Fibroblast of skin of left biceps (primary cell): Measurements from ENCODE around the gene ZAP70.

ENCODE experiments used
- DNase-seq, 2 experiments: peaks; one replicate each; pipeline ENCODE4 v3.0.0-alpha.2; 2013; ENCODE audit warnings: low read depth in 2 of 2

ZAP70 gene

DNA sequence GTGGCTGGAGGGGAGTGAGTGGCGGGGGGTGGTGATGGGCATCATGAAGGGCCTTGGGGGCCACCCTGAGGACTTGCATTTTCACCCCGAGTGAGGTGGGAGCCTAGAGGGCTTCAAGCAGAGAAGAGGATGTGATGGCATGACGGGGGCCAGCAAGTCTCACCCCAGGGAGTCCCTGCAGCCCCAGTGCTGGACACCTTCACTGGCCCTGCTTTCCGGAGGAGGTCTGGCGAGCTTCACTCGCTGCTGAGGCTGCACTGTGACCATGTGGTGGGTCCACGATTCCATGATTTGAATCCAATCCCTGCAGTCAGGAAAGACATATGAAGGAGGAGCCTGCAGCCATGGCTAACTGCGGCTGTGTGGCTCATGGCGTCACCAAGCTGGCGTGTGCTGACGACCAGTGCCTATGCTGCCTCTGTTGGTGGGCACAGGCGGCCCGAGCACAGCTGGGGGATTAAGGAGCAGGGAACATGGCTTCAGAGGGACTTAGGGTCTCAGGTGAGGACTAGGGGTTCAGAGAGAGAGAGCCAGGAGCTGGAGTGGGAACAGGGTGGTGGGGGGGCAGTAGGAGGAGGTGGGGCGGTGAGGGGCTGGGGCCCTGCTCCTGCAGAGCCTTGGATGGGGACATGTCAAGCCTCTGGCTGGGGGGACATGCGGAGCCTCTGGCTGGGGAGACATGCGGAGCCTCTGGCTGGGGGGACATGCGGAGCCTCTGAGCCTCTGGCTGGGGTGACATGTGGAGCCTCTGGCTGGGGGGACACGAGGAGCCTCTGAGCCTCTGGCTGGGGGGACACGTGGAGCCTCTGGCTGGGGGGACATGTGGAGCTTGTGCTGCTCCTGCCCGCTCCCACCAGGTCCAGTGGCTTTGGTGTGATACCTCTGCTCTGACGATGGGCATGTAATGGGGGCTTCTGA, 3.6 kb downstream of the ZAP70 start:
- no peak for DNase-seq

DNA sequence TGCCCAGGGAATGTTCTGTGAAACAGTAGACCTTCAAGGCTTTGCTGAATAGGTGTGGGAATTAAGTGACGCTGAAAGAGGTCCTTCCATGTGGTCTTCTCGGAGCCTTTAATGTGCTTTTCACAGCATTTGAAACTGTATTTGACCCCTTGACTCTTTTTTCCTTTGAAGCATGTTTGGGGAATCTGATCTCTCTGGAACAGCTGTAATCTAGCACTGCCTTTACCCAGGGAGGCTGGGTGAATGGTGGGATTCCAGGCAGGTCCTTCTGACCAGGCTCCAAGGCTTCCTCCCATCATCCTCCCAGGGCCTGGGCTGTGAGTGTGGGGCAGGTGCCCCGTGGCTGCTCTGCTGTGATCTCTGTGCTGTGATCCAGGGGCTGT, 4.2 kb downstream of the ZAP70 start:
- no peak for DNase-seq

DNA sequence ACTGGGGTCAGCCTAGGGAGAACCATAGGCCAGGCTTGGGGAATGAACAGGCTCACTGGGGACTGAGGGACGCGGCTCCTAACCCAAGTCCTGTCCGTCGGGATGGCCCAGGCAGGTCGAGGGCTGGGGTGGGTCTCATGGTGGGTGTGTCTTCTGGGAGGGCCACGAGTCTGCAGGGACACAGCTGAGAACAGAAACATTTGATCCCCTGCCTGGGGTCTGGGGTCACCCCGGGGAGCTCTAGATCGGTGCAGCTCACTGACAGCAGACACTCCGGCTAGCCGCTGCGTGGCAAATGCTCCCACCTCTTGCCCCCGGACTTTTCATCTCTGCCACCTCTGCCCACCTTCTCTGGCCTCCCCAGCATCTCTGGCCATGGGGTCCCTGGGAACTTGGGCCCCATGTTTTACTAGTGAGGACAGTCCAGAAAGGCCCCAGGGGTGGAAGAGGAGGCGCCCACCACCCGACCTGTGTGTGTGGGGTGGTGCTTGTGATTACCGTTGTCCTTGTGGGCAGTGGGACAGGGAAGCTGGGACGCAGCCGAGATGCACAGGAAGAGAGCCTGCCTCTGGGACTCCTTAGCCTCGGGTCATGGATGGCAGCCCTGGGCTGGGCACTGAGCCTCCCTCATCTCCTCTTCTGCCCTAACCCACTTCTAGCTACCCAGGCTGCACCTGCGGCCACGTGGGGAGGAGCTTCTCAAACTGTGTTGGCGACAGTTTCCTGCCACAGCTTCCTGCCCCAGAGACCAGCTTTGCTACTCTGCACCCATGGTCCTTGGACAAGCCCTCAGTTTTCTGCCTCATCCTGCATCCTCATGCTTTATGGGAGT, 4.9 kb downstream of the ZAP70 start:
- DNase-seq: no peak

DNA sequence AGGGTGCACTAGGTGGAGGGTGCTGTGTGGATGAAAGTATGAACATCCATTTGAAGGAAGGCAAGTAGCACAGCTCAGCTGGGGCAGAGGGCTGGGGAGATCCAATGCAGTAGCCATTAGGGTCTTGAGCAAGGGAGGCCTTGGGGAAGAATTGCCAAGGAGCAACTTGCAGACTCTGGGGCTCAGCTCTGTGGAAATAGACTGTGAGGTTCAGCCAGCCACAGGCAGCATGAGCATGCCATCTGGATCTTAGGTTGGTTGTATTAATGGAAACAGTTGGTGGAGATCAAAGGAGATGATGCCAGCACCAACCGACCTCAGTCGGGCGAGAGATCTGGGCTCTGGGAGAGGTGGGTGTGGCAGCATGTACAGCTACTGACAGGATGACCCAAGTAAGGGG, 5.6 kb downstream of the ZAP70 start:
- DNase-seq: no peak

DNA sequence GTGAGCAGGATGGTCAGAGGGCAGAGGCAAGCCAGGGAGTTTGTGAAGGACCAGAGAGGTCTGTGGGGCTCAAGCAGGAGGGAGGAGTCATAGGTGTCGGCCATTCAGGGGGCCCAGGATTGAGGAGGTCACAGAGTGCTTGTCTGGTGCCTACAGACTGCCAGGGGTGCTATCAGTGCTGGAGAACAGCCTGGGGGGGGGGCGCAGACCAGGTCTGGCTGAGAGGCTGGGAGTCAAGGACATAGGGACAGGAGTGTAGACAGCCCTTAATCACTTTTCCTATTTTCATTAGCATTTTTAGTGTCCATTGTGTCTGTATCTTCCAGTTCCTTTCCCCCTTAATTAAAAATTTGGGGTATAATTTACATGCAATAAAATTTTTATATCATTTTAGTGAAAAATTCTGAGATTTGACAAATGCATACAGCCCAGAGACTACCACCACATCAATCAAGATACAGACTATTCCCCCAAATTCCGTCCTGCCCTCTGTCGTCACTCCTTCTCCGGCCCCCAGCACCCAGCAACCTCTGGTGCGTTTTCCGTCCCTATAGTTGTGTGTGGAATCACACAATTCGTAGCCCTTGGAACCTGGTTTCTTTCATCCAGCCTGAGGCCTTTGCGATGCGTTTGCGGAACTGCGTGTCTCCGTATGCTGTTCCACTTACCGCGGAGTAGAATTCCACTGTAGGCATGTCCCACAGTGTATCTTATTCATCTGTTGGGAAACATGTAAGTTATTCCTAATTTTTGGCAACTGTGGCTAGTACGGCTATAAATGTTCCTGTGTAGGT, 6.2 kb downstream of the ZAP70 start:
- DNase-seq: no peak

DNA sequence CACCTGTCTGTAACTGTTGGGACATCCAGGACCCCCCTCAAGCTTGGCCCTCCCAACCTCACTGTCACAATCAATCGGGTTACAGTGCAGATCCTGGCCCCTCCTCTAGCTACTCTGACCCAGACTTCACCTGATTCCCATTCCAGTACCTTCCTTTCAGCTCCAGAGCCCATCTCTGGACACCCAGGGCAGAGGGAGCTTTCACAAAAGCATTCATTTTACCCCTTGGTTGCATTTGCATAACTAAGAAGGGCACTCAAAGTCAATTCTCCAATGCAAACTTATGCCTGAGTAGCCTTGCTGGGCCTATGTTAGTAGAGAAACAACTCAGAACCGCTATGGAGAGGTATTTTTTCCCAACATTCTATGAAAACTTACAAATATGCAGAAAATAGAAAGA, 7.4 kb downstream of the ZAP70 start:
- DNase-seq: no peak

DNA sequence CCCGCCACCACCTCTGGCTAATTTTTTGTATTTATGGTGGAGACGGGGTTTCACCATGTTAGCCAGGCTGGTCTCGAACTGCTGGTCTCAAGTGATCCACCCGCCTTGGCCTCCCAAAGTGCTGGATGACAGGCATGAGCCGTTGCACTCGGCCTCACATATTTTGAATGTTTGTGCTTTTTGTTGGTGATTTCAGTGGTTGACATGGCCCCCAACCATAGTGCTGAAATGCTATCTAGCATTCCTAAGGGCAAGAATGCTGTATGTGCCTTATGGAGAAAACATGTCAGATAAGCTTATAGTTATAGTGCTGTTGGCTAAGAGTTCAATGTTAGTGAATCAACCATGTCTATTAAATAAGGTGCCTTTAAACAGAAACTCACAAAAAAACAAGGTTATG, 8.9 kb downstream of the ZAP70 start:
- no peak for DNase-seq

DNA sequence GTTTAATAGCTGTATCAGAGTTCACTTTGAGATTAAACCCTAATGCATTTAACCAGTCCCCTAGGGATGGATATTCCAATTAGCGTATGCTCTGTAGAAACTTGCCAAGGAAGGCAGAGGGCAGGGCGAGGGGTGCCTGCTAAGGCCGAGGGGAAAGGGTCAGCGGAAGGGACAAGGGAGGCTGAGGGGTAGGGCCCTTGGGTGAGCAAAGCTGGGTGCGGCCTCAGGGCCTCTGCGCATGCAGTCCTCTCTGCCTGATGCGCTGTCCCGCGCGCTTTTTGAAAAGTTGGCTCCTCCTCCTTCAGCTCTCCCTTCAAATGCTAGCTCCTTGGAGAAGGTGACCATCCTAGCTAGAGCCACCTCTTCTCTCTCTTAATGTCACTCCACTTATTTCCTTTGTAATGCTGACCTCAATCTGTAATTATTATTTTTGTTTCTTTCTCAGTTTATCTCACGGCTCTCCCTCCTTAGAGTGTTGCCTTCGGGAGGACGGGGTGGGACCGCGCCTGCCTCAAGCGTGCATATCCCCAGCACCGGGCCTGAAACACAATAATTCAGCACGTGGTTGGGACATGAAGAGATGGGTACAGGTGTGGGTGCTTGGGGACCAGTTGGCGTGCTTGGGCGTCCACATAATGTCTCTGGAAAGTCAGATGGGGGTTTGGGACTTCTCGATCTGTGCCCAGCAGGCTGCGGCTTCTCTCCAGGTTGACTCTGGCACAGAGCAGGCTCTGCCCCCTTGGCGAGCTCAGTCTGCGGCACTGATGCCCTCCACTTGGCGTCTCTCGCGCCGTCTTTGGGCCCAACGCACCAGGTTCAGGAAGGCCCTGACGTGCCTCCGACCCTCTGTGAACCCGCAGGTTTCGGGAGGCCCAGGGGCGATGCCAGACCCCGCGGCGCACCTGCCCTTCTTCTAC, 10.0 kb downstream of the ZAP70 start:
- no peak for DNase-seq

DNA sequence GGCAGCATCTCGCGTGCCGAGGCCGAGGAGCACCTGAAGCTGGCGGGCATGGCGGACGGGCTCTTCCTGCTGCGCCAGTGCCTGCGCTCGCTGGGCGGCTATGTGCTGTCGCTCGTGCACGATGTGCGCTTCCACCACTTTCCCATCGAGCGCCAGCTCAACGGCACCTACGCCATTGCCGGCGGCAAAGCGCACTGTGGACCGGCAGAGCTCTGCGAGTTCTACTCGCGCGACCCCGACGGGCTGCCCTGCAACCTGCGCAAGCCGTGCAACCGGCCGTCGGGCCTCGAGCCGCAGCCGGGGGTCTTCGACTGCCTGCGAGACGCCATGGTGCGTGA, 10.7 kb downstream of the ZAP70 start:
- no peak for DNase-seq

DNA sequence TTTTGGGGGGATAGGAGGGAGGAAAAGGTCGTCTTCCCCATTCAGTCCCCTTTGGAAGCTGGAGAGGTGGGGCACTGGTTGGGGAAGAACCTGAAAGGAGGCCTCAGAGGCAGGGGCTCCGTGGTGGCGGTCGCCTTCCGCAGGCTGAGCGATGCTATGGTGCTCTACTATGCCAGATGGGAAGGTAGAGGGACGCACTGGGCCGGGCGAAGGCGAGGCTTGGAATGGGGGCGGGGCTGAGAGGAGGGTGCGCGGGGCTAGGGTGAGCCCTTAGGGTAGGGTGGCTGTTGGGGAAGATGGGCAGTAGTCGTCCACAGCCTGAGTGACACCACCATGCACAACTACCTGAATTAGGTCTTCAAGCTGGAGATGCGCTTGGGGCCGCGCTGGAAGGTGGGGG, 11.1 kb downstream of the ZAP70 start:
- DNase-seq: no peak

DNA sequence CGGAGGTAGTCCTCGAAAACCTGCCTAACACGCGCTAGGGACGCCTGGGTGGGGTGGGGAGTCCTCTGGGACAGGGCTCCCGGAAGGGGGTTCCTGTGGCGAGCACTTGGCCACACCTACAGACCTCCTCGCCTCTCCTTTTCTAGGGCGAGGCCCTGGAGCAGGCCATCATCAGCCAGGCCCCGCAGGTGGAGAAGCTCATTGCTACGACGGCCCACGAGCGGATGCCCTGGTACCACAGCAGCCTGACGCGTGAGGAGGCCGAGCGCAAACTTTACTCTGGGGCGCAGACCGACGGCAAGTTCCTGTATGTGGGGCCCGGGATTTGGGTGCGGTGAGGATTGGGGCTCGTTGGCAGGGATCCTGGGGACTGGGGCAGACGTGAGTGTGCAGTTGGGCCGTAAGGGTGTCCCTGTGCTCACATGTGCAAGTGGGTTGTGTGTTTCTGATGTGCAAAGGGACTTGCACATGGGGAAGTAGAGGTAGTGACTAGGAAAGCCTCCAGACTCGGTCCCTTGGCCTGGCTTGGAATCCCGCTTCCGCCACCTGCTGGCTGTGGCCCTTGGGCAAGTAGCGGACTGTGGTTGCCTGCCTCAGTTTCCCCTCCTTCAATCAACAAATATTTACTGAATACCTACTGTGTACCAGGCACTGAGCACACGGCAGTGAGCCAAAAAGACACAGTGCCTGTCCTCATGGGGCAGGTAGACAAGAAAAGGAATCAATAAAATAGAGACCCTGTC, 11.7 kb downstream of the ZAP70 start:
- DNase-seq: no peak

DNA sequence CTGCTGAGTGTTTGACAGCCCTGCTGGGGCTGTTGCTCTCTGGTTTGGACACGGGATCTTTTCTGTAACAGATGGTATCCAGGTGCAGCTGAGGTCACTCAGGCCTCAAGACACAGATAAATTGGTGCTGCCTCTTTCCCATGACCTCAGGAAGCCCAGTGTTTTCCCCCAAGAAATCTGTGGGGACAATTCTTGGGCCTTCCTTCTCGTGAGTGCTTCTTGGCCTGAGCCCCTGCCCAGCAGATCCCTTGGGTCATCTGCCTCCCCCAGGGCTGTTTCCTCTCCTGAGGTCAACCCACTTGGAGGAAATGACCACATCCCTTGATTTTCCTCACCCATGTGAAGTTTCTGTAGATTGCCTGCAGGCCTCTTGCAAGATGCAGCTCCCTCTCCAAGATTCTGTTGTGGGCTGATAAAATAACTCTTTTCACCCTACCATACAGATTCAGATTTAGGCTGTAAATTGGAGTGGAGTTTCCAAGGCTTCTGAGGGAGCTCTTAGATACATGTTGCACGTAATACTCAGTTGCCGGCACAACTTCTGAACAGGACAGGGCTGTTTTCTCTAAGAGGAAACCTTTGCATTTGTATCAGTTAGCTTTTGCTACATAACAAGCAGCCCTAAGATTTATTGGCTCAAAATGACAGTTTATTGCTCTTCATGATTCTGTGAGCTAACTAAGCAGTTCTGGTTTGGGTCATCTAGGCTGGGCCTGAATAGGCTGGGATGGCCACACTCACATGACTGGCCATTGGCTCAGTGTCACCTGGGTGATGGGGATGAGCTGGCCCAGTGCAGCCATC, 13.1 kb downstream of the ZAP70 start:
- DNase-seq: no peak

DNA sequence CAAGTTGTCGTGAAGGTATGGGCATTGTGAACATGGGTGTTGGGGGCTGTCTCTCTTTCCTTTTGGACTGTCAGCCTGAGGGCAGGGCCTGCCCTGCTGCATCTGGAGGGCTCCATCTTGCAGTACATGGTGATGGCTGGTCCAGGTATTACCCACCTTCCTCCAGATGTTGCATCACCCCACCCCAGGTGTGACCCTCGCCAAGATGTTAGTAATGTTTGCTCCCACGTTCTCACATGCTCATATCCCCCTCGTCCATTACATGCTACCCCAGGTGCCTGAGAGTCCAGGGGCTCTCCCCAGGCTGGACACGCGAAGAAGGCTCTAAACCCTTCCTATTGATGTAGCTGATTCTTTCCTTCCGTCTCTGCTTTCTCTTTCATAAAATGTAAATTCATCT, 13.9 kb downstream of the ZAP70 start:
- DNase-seq: no peak

DNA sequence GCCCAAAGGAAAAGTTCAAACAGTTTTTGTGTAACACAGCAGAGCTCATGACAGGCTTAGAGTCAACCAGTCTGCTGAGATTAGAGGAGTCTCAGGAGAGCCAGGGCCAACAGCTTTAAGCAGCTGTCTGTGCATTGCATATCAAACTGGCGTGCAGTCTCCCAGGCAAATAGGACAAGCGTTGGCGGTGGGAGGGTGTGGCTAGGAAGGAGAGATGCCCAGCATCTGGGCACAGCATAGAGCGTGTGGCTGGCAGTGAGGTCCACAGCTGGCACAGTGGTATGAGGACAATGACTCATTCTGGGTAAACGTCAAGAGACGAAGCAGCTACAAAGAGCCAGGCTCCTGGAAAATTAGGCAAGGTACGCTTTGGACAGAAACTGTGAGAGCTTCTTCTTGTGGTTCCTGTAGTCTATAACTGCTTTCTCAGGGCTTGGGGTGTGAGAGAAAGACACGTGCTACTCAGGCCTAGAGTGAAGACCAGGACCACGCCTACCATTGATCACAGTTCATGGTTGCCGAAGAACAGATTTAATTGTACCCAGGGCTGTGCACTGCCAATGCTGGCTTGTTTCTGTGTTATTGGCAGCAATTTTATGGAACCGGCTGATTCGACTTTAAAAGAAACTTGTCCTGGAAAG, 14.8 kb downstream of the ZAP70 start:
- no peak for DNase-seq

DNA sequence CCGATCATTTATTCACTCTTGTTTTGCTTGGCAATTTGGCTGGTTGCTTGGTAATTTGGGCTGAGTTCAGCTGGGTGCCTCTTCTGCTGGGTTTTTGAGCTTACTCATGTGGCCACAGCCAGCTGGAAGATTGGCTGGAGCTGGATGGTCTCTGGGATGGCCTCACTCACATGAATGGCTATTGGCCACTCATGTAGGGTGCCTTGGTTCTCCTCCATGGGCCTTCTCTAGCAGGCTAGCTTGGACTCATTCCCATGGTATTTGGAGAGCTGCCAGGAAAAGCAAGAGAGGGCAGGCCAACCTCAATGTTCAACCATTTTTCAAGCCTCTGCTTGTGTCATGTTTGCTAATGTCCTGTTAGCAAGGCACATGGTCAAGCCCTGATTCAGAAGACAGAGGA, 16.9 kb downstream of the ZAP70 start:
- no peak for DNase-seq

DNA sequence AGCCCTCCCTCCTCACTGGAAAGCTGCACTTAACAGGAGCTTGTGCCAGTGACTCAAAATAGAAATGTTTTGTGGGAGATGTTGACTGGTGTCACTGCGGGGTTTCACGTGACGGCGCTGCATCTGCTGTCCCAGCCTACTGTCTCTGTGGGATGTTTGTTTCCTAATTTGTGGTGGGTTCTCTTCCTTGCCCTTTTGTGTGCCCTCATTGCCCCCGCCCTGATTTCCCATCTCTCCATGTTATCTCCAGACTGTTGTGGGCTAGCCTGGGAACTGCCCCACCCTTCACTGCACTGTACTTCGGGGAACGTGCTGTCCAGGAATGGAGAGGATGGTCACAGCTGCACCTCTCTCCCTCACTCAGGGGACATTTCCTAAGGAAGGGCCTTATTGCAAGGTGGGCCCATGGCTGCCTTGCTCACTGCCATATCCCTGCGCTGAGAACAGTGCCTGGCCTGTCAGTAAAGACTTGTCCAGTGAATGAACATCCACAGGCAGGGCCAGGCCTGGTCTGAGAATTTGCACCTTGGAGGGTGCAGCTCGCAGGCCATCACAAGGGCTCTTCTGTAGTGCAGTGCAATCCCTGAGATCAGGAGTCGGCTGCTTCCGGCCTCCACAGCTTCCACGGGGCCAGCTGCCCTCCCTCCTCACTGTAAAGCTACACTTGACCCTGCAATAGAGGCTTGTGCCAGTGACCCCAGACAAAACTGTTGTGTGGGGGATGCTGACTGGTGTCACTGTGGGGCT, 18.1 kb downstream of the ZAP70 start:
- no peak for DNase-seq

DNA sequence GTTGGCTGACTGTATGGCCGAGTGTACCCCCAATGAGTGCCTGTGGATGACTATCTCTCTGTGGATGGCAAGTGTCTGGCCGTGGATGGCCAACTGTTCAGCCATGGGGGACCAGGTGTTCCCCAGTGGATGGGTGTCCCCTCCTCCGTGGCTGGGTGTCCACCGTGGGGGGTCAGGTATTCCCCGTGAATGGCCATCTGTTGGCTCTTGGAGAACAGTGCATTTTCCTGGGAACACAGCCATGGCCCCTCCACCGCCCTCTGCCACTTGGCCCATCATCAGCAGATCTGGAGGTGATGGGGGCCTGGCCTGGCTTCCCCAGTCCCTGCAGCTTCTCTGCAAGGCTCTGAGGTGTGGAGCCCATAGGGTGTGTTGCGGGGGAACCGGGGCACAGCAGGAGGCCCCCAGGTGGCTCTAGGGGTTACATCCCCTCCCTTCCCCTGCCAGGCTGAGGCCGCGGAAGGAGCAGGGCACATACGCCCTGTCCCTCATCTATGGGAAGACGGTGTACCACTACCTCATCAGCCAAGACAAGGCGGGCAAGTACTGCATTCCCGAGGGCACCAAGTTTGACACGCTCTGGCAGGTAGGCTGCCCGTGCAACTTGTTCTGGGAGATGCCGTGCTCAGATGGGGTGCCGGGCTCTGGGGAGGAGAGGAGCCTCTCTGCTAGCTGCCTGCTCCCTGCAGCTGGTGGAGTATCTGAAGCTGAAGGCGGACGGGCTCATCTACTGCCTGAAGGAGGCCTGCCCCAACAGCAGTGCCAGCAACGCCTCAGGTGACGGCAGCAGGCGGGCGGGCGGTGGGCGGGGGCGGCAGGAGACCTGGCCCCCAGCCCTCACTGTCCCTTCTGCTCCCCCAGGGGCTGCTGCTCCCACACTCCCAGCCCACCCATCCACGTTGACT, 19.3 kb downstream of the ZAP70 start:
- no peak for DNase-seq
